ENCODE measurements around the gene KTN1. TPM values are rescaled to one million over a fixed set of nuclear protein-coding genes. Genes with fewer than 3 reads are reported as not detected.

Gene KTN1
- polyA plus RNA-seq, 1 donor from 2014 or later = 95.0 TPM

- Histone ChIP-seq H3K79me2 (replicated peaks; ENCODE audit: insufficient read depth, low read length) (peaks cover 14% of the 10 kb centered on the region), H3F3A (ENCODE audit: insufficient read depth, low read length, poor library complexity, severe bottlenecking) (no peaks in the 10 kb centered on the region), H3K9me2 (ENCODE audit: insufficient read depth, low read length) (no peaks in the 10 kb centered on the region), H3K27ac (ENCODE audit: low read length) (no peak overlapping the region), H3K9ac (ENCODE audit: low read length) (no peak overlapping the region), H3K4me2 (ENCODE audit: low read length) (no peak overlapping the region), H3K9me3 (ENCODE audit: low read length) (no peaks in the 10 kb centered on the region), H3K36me3 (ENCODE audit: insufficient read depth, low read length) (no peaks in the 10 kb centered on the region), H3K27me3 (ENCODE audit: insufficient read depth, low read depth, low read length) (no peaks in the 10 kb centered on the region), H3K4me3 (ENCODE audit: low read length) (no peak overlapping the region), H2AFZ (ENCODE audit: low read depth, low read length) (no peak overlapping the region), H4K20me1 (ENCODE audit: insufficient read depth) (no peaks in the 10 kb centered on the region)
- TF ChIP-seq REST (IDR thresholded peaks at IDR 0.05; ENCODE audit: borderline replicate concordance) (no peak), TAF1 (IDR thresholded peaks at IDR 0.05; ENCODE audit: low read depth) (no peak), CTCF (IDR thresholded peaks at IDR 0.05; ENCODE audit: poor library complexity, severe bottlenecking) (no peak), EP300 (conservative IDR thresholded peaks at IDR 0.05; ENCODE audit: poor library complexity, severe bottlenecking) (no peak), SMC3 (conservative IDR thresholded peaks at IDR 0.05; ENCODE audit: poor library complexity) (no peak), MXI1 (conservative IDR thresholded peaks at IDR 0.05; ENCODE audit: poor library complexity, severe bottlenecking) (no peak), POLR2AphosphoS5 (IDR thresholded peaks at IDR 0.05) (no peak), RAD21 (conservative IDR thresholded peaks at IDR 0.05) (no peak)
Observed at GRCh38 chr14:55611859-55612258, 31.9 kb downstream of the KTN1 start.

GRCh38 chr14:55614304-55614703 is 34.3 kb downstream of the KTN1 start:
- H2AFZ ChIP-seq (ENCODE audit: low read depth, low read length) = no peak overlapping the region
- H3K9me2 ChIP-seq (ENCODE audit: insufficient read depth, low read length) = no peaks in the 10 kb centered on the region
- peaks cover 7% of the 10 kb centered on the region for H3K79me2 ChIP-seq (replicated peaks; ENCODE audit: insufficient read depth, low read length)
- no peaks in the 10 kb centered on the region for H3F3A ChIP-seq (ENCODE audit: insufficient read depth, low read length, poor library complexity, severe bottlenecking)
- H3K9me3 ChIP-seq (ENCODE audit: low read length) = no peaks in the 10 kb centered on the region
- no peak overlapping the region for H3K9ac ChIP-seq (ENCODE audit: low read length)
- H3K27me3 ChIP-seq (ENCODE audit: insufficient read depth, low read depth, low read length) = no peaks in the 10 kb centered on the region
- H3K4me2 ChIP-seq (ENCODE audit: low read length) = no peak overlapping the region
- H4K20me1 ChIP-seq (ENCODE audit: insufficient read depth) = no peaks in the 10 kb centered on the region
- no peak overlapping the region for H3K27ac ChIP-seq (ENCODE audit: low read length)
- TF ChIP-seq RAD21 (conservative IDR thresholded peaks at IDR 0.05) (no peak), POLR2AphosphoS5 (IDR thresholded peaks at IDR 0.05) (no peak), REST (IDR thresholded peaks at IDR 0.05; ENCODE audit: borderline replicate concordance) (no peak), TAF1 (IDR thresholded peaks at IDR 0.05; ENCODE audit: low read depth) (no peak), CTCF (IDR thresholded peaks at IDR 0.05; ENCODE audit: poor library complexity, severe bottlenecking) (no peak), MXI1 (conservative IDR thresholded peaks at IDR 0.05; ENCODE audit: poor library complexity, severe bottlenecking) (no peak), SMC3 (conservative IDR thresholded peaks at IDR 0.05; ENCODE audit: poor library complexity) (no peak), EZH2 (IDR thresholded peaks at IDR 0.05; ENCODE audit: borderline replicate concordance, insufficient read depth, low read length, poor library complexity, severe bottlenecking) (no peak), EP300 (conservative IDR thresholded peaks at IDR 0.05; ENCODE audit: poor library complexity, severe bottlenecking) (no peak)
- no peak overlapping the region for H3K4me3 ChIP-seq (ENCODE audit: low read length)
- peaks cover 11% of the 10 kb centered on the region for H3K36me3 ChIP-seq (ENCODE audit: insufficient read depth, low read length)

Measured in neural cell (in vitro differentiated cells).